PC-9 (cell line): Measurements from ENCODE around the gene ZNF652.

Source experiments
- EZH2 ChIP-seq: fragments of 200-600 bp; sonication (generic); IDR thresholded peaks from 2 replicates; pipeline ENCODE4 v1.8.0; 2017; ENCODE audit warnings: antibody characterized with exemption, low read depth
- TF ChIP-seq, protein P1 (sequence below): fragments of 200-600 bp; sonication (generic); conservative IDR thresholded peaks from 2 replicates; pipeline ENCODE4 v1.6.1; 2017; ENCODE audit warnings: mixed run types, antibody characterized with exemption, mild to moderate bottlenecking, moderate library complexity

DNA sequence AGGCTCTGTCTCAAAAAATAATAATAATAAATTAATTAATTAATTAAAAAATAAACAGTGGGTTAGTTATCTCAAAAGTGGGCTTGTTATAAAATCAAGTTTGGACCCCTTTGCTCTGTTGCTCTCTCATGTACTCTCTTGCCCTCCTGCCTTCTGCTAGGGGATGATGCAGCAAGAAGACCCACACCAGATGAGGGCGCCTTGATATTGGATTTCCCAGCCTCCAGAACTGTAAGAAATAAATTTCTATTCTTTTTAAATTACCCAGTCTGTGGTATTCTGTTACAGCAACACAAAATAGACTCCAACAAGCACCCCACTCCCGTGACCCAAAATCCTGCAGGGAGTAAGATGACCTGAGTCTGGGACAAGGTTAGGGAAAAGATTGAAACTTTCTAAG, 2.1 kb upstream of the ZNF652 start:
- no peak for TF ChIP-seq EZH2
- TF ChIP-seq, protein P1, sequence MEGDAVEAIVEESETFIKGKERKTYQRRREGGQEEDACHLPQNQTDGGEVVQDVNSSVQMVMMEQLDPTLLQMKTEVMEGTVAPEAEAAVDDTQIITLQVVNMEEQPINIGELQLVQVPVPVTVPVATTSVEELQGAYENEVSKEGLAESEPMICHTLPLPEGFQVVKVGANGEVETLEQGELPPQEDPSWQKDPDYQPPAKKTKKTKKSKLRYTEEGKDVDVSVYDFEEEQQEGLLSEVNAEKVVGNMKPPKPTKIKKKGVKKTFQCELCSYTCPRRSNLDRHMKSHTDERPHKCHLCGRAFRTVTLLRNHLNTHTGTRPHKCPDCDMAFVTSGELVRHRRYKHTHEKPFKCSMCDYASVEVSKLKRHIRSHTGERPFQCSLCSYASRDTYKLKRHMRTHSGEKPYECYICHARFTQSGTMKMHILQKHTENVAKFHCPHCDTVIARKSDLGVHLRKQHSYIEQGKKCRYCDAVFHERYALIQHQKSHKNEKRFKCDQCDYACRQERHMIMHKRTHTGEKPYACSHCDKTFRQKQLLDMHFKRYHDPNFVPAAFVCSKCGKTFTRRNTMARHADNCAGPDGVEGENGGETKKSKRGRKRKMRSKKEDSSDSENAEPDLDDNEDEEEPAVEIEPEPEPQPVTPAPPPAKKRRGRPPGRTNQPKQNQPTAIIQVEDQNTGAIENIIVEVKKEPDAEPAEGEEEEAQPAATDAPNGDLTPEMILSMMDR, result no peak
